ACC112 (cell line): ENCODE data around the gene CDKN2D.
A peak's percentile ranks its signal among the peaks of the same experiment; 100 is the strongest.

Experiments
- H2AFZ ChIP-seq: fragments of 200-600 bp; sonication (generic); one replicate; pipeline ENCODE4 v1.6.0; 2017; ENCODE audit warnings: antibody characterized with exemption, low read length; ENCODE audit not compliant: unreplicated experiment
- H3K27ac ChIP-seq: fragments of 200-600 bp; sonication (generic); 2 replicates; pipeline ENCODE4 v1.5.1; 2014; ENCODE audit warnings: low read depth, mild to moderate bottlenecking, antibody characterized with exemption, low read length, moderate library complexity
- H3K27me3 ChIP-seq: fragments of 200-600 bp; sonication (generic); 2 replicates; pipeline ENCODE4 v1.6.1; 2014; ENCODE audit warnings: mild to moderate bottlenecking, antibody characterized with exemption, low read length, moderate library complexity, mixed read lengths; ENCODE audit not compliant: insufficient read depth
- H3K36me3 ChIP-seq: fragments of 200-600 bp; sonication (generic); 2 replicates; pipeline ENCODE4 v1.6.1; 2016; ENCODE audit warnings: mild to moderate bottlenecking, antibody characterized with exemption, low read length, moderate library complexity, mixed read lengths; ENCODE audit not compliant: insufficient read depth
- H3K4me1 ChIP-seq: fragments of 200-600 bp; sonication (generic); one replicate; pipeline ENCODE4 v1.6.1; 2016; ENCODE audit warnings: low read length, mixed read lengths; ENCODE audit not compliant: insufficient read depth, unreplicated experiment, control insufficient read depth
- H3K4me3 ChIP-seq: fragments of 200-600 bp; sonication (generic); 2 replicates; pipeline ENCODE4 v1.5.1; 2014; ENCODE audit warnings: mild to moderate bottlenecking, low read depth, low read length
- H3K79me2 ChIP-seq: fragments of 200-600 bp; sonication (generic); one replicate; pipeline ENCODE4 v1.6.0; 2016; ENCODE audit warnings: low read length; ENCODE audit not compliant: control insufficient read depth, unreplicated experiment, insufficient read depth

Gene CDKN2D

DNA sequence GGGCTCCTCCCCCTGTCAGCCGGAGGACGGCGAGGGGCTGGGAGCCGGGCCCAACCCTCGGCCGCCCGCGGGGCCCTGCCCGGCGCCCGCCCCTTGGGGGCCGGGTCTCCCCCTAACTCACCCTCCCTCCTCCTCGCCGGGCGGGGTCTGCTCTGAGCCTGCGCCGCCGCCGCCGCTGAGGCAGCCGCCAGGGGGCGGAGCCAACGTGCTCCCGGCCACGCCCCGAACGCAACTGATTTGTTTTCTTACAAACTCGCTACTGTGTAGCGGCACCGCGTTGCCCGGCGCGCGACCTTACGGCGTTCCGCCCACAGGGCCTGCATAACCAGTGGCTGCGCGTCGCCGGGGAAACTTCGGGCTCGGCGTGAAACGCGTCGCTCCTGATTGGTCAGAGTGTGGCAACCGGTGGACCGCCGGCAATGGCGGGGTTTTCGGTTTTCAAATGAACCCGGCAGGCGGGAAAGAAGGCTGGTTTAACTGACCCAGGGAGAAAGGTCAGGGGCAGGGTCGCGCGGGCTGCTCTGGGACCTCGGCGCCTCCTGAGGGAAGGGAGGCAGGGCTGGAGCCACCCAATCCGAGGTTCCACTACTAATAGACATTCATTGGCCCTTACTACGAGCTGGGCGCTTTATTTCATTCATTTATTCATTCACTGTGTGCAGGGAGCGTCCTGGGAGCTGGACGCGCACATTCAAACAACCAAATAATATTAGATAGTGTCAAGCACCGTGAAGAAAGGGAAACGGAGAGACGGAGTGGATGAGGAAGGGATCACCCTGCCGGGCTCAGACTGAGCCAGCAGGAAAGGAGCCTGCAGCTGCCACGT lies at the start of gene CDKN2D:
TSS of gene CDKN2D (minus strand) at position 154 of the 826 bp plus-strand sequence. CDS start 326 bp downstream, outside the sequence.
- peak within 1 kb of the TSS; percentile 80 for H3K27ac ChIP-seq
- peak within 1 kb of the TSS; percentile 86 for H3K4me3 ChIP-seq
- no peaks in the 10 kb centered on the region for H3K36me3 ChIP-seq
- H3K27me3 ChIP-seq: no peaks in the 10 kb centered on the region
- H3K4me1 ChIP-seq: peaks cover 21% of the 10 kb centered on the region
- H2AFZ ChIP-seq: peak within 1 kb of the TSS; percentile 38
- peaks cover 28% of the 10 kb centered on the region for H3K79me2 ChIP-seq

DNA sequence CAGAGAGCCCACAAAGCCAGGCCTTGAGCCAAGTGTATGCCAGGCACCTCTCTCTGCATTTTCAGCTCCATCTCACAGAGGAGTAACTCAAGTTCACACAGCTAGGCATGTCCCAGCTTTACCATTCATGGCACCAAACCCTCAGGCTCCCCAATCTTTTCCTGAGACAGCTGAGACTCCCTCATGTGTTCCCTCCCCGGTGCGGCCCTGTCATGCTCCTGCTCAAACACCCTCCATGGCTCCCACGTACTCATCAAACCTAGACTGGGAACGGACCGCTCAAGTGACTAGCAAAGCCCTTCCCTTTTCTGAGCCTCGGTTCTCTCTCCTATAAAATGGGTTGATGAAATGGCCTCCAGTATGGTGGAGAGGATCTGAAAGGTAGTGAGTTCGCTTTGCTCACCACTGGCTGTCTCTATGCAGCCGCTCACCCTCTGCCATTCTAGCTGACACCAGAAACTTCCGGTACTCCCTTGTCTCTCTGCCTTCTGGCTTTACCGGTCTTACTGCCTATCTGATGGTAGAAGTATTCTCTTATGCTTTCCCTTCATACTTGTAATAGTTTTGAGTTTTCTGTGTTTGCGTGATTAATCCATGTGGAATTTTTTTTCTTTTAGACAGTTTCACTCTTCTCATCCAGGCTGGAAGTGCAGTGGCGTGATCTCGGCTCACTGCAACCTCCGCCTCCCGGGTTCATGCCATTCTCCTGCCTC lies 48.8 kb upstream of the CDKN2D start:
- H3K79me2 ChIP-seq: peaks cover 15% of the 10 kb centered on the region
- H3K36me3 ChIP-seq: no peaks in the 10 kb centered on the region

DNA sequence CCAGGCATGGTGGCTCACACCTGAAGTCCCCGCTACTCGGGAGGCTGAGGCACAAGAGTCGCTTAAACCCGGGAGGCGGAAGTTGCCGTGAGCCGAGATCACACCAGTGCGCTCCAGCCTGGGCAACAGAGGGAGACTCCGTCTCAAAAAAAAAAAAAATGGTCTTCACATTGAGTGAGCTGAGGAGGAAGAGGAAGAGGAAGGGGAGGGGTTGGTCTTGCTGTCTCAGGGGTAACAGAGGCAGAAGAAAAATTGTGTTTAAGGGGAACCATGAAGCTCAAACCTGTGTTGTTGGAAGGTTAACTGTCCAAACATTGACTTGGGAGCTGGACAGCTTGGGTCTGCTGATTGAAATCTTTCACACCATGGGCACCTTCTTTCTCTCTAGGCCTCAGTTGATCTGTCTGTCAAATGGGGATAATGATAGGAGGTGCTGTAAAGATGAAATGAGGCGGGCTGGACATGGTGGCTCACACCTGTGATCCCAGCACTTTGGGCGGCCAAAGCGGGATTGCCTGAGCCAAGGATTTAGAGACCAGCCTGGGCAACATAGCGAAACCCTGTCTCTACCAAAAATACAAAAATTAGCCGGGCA lies 46.7 kb upstream of the CDKN2D start:
- Histone ChIP-seq H3K79me2 (peaks cover 13% of the 10 kb centered on the region), H3K27me3 (no peaks in the 10 kb centered on the region), H3K4me1 (peaks cover 13% of the 10 kb centered on the region), H3K27ac (no peak overlapping the region), H2AFZ (no peak overlapping the region), H3K4me3 (no peak overlapping the region), H3K36me3 (no peaks in the 10 kb centered on the region)

More for the DNA sequence above, 48.8 kb upstream of the CDKN2D start:
- Histone ChIP-seq H3K4me3 (peak overlapping the region; percentile 29; the same call in 1 of the 2 replicates), H3K27ac (peak overlapping the region; percentile 82), H2AFZ (peak overlapping the region; percentile 50), H3K27me3 (no peaks in the 10 kb centered on the region), H3K4me1 (peaks cover 9% of the 10 kb centered on the region)

DNA sequence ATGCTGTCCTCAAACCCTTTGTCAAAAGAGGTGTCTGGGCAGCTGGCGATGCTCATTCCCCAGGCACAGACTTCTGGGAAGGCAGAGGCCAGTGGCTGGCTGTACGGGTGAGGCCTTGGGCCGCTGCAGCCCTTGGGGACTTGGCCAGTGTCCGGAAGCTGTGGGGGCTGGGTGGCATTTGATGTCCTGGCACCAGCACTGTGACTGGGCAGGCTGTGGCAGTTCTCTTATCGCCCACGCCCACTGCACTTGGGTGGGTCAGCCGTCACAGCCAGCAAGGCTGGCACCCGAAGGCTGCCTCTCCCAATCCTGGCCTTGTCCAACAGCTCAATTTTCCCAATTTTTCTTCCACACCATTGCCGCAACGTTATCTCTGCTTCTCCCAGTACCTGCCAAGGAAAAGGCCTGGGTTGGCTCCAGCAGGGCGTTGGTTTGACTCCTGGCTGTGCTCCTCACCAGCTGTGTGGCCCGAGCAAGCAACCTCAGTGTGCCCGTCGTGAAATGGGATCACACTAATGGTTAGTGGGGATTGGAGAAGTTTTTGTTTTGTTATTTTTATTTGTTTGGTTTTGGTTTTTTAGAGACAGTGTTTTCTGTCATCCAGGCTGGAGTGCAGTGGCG lies 43.8 kb upstream of the CDKN2D start:
- no peaks in the 10 kb centered on the region for H3K27me3 ChIP-seq
- H3K36me3 ChIP-seq: no peaks in the 10 kb centered on the region
- no peak overlapping the region for H2AFZ ChIP-seq
- peak overlapping the region; percentile 12; the same call in 1 of the 2 replicates for H3K4me3 ChIP-seq
- peaks cover 12% of the 10 kb centered on the region for H3K4me1 ChIP-seq
- H3K79me2 ChIP-seq: peaks cover 13% of the 10 kb centered on the region
- H3K27ac ChIP-seq: no peak overlapping the region

DNA sequence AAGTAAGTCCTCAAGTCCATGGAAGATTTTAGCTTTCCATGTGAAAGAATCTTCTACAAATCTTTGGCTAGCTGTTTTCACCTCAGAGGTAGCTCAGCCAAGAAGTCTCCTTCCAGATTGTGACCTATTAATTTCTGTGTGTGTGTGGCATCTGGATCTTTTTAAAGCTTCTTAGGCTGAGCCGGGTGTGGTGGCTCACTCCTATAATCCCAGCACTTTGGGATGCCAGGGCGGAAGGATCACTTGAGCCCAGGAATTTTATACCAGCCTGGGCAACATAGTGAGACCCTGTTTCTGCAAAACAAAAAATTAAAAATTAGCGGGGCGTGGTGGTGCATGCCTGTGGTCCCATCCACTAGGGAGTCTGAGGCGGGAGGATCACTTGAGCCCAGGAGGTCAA lies 43.1 kb upstream of the CDKN2D start:
- Histone ChIP-seq H3K36me3 (no peaks in the 10 kb centered on the region), H3K4me1 (peaks cover 7% of the 10 kb centered on the region), H3K27me3 (no peaks in the 10 kb centered on the region), H3K27ac (no peak overlapping the region), H2AFZ (no peak overlapping the region), H3K4me3 (no peak overlapping the region), H3K79me2 (peaks cover 9% of the 10 kb centered on the region)

DNA sequence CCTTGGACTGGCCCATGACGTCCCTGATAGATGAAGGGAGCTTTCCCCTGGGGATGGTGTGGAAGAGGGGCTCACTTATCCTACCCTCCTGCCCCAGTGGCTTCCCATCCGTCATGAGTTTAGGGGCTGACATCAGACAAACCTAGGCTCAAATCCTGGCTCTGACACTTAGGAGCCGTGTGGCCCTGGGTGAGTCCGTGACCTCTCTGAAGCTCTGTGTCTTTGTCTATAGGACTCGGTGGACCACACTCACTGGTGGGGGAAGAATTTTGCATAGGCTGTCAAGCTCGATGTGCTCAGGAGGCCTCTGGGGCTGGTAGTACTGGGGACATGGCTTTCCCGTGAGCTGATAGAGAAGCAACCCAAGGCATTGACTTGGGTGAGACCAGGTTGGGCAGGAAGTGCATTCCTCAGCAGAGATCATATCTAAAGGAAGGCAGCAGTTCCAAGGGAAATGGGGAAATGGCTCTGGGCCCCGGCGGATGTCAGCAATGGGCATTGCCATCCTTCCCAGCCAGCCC lies 35.7 kb upstream of the CDKN2D start:
- no peak overlapping the region for H3K27ac ChIP-seq
- no peak overlapping the region for H2AFZ ChIP-seq

DNA sequence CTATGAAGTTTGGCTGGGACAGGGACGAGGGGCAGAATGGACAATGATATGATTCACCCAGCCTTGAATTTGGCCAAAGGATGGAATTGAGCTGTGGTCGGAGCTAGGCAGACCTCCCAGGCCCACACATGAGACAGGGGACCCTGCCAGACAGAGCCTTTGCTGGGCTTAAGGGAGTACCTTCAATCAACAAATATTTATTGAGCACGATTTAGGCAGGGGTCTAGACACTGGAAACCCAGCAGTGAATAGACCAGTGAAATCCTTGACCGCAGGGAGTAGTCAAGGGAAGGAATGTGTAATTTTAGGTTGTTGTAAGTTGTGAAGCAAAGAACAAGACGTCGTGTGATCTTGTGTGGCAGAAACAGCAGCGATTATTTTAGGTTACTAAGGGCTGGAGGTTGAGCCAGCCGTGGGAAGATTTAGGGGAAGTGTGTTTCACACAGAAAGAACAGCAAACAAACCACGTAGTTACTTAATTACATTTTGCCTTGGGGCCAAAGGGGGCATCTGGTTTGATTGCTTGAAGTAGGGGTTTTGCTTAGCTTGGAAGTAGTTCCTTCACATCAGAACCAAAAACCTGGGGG lies 35.2 kb upstream of the CDKN2D start:
- H3K4me3 ChIP-seq: peak overlapping the region; percentile 98
- peak overlapping the region; percentile 47; the same call in 1 of the 2 replicates for H3K27ac ChIP-seq
- no peaks in the 10 kb centered on the region for H3K36me3 ChIP-seq
- H3K27me3 ChIP-seq: no peaks in the 10 kb centered on the region
- H2AFZ ChIP-seq: no peak overlapping the region
- peaks cover 21% of the 10 kb centered on the region for H3K79me2 ChIP-seq
- H3K4me1 ChIP-seq: peaks cover 6% of the 10 kb centered on the region

More for the DNA sequence above, 35.7 kb upstream of the CDKN2D start:
- Histone ChIP-seq H3K4me3 (no peak overlapping the region), H3K4me1 (peaks cover 6% of the 10 kb centered on the region), H3K36me3 (no peaks in the 10 kb centered on the region), H3K79me2 (peaks cover 21% of the 10 kb centered on the region), H3K27me3 (no peaks in the 10 kb centered on the region)

DNA sequence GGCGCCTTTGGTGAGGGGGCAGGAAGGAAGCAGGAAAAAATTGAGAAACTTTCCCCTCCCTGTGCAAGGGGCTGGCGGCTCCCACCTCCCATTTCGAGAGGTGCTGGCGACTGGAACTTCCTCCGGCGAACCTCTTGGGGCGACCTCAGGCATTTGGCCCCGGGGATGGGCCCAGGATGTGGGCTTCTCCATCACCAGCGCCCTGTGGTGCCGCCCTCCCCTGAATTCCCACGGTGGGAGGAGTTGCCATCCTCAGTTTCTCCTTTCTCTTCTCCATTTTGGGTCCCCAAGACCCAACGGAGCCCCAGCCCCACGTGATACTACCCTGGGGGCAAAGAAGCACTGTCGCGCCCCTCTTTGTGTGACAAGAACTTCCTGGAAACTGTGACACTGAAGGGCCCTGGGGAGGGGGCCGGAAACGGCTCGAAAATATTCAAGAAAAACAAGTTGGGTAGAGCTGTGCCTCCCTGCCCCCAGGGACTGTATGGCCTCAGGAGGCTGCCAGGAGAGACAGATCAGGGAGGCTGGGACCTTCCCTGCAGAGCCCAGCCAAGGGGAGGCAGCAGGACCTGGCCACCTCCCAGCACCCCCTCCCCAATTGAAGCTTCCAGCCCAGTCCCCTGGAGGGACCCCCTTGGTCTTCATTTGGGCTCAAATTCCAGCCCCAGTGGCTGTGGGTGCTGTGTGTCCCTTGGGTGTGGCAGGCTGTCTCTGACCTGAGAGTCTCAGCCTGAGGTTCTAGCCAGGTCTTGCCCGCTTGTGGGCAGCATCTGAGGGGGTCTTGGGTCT lies 34.5 kb upstream of the CDKN2D start:
- peaks cover 6% of the 10 kb centered on the region for H3K4me1 ChIP-seq
- H2AFZ ChIP-seq: peak overlapping the region; percentile 91
- peak overlapping the region; percentile 47 for H3K27ac ChIP-seq
- no peaks in the 10 kb centered on the region for H3K36me3 ChIP-seq
- peaks cover 21% of the 10 kb centered on the region for H3K79me2 ChIP-seq
- H3K4me3 ChIP-seq: peak overlapping the region; percentile 98
- H3K27me3 ChIP-seq: no peaks in the 10 kb centered on the region

DNA sequence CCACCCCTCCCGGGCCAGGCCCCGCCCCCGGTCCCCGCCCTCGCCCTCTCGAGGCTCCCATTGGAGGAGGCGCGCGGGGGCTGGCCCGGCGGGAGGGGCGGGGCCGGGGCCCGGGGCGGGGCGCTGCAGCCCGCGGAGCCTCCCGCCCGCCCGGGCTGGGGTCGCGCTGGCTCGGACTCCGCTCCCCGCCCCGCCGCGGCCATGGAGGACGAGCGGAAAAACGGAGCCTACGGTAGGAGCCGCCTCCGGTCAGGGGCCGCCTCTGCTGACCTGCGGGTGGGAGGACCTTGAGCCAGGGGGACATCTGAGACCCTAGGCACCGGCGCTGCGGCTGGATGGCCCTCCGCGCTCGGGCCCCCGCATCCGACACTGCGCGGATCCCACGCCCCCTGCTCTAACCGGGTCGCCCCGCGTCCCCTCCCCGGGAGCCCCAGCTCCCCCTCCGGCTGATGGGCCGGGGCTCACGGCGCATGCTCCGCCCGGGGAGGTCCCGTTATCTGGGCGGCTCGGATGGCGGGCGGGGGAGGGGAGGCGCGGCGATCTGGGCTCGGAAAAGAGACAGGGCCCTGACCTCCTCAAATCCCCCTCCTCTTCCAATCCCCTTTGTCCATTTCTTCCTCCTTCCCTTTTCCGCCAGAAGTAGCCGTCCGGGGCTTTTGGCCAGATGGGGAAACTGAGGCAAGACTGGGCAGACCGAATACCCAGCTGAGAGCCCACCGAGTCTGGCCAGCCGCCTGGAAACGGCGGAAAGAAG lies 33.7 kb upstream of the CDKN2D start:
- peak overlapping the region; percentile 47; the same call in 1 of the 2 replicates for H3K27ac ChIP-seq
- peak overlapping the region; percentile 98 for H3K4me3 ChIP-seq
- peak overlapping the region; percentile 91 for H2AFZ ChIP-seq
- peaks cover 6% of the 10 kb centered on the region for H3K4me1 ChIP-seq
- H3K79me2 ChIP-seq: peaks cover 21% of the 10 kb centered on the region
- H3K27me3 ChIP-seq: no peaks in the 10 kb centered on the region
- no peaks in the 10 kb centered on the region for H3K36me3 ChIP-seq
